Stimulated activated CD8-positive, alpha-beta memory T cell treated with anti-CD3 and anti-CD28 coated beads, Interleukin-4, amount 100 ng/mL, for 48 hours (primary cell): Measurements from ENCODE around the gene PRPF31.
A peak's percentile ranks its signal among the peaks of the same experiment; 100 is the strongest.

ENCODE experiments used
- DNase-seq: peaks from one replicate; pipeline ENCODE4 v3.0.0-alpha.2; 2020

PRPF31 gene

GRCh38 chr19:54142166-54142780 lies 26.7 kb downstream of the PRPF31 start:
- DNase-seq = no peak

DNA sequence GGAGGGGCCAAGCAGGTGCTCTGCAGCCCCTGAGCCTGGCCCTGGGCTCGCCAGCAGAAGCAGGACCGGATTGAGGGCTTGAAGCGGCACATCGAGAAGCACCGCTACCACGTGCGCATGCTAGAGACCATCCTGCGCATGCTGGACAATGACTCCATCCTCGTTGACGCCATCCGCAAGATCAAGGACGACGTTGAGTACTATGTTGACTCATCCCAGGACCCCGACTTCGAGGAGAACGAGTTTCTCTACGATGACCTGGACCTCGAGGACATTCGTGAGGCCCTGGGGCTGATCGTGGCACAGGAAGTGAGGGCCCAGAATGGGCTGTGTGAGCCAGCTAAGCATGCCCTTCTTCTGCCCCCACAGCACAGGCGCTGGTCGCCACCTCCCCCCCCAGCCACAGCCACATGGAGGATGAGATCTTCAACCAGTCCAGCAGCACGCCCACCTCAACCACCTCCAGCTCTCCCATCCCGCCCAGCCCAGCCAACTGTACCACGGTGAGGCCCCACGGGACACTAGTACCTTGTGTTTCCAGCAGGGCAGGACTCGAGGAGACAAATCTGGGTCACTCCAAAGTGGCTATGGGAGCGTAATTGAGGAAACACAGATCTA lies 30.1 kb downstream of the PRPF31 start:
- DNase-seq = no peak

DNA sequence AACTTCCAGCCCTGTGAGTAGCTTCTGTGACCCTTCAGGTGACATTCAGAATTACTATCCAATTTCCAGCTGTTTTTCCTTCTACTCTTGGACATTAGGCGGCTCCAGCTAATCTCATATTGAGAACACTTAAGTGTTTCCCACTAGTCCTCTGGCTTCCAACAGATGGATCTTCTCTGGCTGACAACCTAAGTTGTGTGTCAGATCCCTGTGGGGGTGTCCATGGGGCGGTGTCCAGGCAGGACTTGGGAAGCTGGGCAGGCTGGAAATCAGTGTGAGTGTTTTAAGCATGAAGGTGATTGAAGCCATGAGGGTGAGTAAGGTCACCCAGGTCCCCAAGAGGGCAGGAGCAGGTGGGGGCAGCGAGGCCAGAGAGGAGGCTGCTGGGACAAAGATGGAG lies 32.1 kb downstream of the PRPF31 start:
- DNase-seq = no peak

- no peak for DNase-seq
Observed at GRCh38 chr19:54148158-54148557, 32.6 kb downstream of the PRPF31 start.

DNA sequence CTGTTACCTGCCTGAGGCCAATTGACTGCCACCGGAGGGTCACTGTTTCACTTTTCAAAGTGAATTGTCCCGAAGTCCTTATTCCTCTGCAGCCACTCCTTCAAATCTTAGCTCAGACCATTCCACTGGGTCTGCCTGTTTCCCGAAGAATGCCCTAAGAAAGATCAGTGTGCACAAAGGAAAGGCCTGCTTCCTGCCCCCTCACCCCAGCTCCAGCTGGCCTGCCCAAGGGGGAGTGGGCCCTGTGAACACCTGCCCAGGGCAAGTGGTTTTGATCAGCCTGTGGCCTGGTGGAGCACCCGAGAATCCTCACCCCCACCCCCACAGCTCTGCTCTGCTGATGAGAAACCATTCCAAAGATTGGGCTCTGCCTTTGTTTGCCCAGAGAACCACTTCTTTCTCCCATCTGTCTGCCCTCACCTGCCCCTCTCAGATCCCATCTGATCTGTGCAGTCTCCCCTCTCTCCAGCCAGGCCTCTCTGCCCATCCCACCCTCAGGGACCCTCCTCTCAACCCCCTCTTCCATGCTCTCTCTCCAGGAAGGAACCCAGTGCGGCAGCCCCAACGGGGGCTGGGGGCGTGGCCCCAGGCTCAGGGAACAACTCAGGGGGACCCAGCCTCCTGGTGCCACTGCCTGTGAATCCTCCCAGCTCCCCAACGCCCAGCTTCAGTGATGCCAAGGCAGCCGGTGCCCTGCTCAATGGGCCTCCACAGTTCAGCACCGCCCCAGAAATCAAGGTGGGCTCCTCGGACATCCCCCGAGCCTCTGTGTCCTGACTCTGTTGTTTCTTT lies 33.7 kb downstream of the PRPF31 start:
- no peak for DNase-seq

DNA sequence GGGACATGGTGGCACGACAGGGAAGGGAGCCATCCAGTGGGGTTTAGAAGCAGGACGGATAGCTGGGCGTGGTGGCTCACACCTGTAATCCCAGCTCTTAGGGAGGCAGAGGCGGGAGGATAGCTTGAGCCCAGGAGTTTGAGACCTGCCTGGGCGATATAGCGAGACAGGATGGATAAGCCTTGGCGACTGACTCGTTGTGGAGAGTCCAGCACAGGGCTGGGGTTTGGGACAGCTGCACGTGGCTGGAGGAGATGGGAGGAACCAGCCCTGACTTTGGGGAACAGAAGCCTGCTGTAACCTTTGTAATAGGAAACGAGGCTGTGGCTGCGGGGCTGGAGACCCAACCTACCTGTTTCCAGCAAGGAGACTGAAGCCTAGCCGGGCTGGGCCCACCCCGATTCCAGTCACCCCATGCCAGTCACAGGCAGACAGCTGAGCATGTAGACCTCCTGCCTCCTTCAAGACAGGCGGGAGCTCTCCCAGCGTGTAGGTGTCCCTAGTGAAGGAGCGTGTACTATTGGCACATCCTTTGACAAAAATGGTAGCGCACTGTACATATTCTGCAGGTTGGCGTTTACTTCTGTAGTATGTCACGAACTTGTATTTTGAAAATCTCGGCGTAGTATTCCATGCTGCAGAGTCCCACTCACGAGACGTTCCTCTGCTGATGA lies 35.9 kb downstream of the PRPF31 start:
- DNase-seq = no peak

GRCh38 chr19:54152267-54152666 lies 36.7 kb downstream of the PRPF31 start:
- no peak for DNase-seq

- DNase-seq = no peak
Observed at GRCh38 chr19:54152878-54153524, 37.4 kb downstream of the PRPF31 start.

GRCh38 chr19:54153731-54154326 lies 38.3 kb downstream of the PRPF31 start:
- DNase-seq = no peak

- no peak for DNase-seq
Observed at GRCh38 chr19:54154603-54155345, 39.2 kb downstream of the PRPF31 start.

GRCh38 chr19:54155694-54156093 lies 40.1 kb downstream of the PRPF31 start:
- DNase-seq = no peak

GRCh38 chr19:54156490-54156889 lies 40.9 kb downstream of the PRPF31 start:
- DNase-seq = no peak

DNA sequence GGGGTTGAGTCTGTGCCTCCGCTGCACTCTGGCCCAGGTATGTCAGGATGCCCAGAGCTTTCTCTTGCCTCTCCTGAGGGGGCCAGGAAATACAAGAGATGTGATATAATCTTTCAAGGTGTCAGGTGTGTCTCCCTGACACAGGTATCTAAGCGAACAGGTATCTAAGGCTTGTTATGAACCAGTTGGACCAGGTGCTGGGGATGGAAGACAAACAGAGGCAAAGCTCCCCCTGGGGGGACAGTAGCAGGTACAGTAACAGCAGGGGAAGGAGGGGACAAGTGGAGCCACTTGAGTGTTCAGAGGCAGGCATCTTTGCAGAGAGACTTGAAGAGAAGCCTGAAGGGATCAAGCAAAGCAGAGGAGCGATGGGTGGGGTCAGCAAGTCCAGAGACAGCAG lies 41.4 kb downstream of the PRPF31 start:
- DNase-seq = no peak

GRCh38 chr19:54158812-54159351 lies 43.3 kb downstream of the PRPF31 start:
- peak; percentile 56 for DNase-seq

- peak; percentile 98 for DNase-seq
Observed at GRCh38 chr19:54159352-54160181, 44.0 kb downstream of the PRPF31 start, which contains the start of gene LENG1. Gene LENG1, minus strand, starts transcription at chr19:54159721. Its CDS starts 26 bp downstream, at chr19:54159695.

DNA sequence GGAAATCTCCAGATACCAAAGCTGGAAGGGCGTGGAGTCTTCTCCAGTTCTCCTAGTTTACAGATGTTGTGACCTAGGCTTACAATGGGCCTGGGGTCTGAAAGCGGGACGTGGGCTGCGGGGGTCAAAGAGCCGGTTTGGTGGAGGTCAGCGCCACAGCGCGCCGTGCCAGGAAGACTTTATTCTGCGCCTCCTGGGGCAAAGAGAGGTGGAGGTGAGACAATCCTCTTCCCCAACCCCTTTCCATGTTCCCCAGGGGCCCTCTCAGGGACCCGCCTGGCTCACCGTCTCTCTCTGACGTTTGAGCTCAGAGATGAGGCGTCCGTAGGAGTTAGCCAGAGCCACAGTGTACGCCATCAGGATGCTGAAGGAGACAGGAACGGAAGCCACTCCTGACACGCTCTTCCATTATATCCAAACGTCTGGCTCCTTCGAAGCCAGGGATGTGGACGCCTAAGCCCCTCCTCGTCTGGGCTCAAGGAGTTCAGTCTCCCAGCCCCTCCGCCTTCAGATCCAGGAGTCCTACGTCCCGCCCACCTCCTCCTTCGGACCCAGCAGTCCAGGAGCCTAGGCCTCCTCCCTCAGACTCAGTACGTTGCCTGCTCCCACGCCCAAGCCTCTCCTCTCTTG lies 44.7 kb downstream of the PRPF31 start:
- no peak for DNase-seq

GRCh38 chr19:54160854-54161253 lies 45.3 kb downstream of the PRPF31 start:
- DNase-seq = no peak

DNA sequence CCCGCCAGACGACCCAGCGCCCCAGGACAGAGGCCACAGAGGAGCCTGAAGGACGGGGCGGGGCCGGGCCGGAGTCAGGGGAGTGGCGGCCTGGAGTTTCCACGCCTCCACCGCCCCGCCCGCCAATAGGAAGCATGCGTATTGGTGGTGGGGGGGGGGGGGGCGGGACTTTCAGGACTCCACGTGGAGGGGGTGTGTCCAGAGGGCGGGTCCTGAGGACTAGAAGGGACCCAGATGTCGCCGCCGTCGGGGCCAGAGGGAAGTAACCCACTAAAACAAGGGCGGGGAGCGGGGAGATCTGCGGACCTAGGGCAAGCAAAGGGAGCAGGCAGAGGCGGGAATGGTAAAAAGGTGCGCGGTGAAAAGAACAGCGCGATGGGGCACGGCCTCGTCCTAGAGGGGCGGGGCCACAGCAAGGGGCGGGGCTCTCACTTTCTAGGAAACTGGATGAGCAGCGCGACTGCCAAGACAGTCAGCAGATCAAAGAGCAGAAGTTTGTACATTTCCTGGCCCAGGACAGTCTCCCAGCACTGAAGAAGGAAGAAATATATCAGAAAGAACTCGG lies 46.8 kb downstream of the PRPF31 start:
- DNase-seq = peak; percentile 91

DNA sequence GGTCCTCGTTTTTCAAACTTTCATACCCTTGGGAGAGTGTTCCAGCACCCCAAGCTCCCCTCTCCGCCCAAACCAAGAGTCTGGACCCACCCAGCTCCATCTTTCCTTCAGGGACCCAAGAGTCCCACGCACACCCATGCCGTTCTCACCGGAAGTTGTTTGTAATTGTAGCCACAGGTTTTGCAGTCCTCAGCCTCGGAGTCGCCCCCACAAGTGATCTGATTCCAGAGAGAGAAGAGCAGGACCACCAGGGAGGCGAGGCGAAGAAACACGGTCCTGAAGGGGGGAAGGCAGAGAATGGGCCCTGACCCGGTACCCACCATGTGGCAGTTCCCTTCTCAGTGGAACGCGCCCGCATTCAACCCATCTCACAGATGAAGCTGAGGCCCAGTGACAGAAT lies 47.3 kb downstream of the PRPF31 start:
- no peak for DNase-seq
